ENCODE results near the gene GPRASP1. TPM values are rescaled to one million over a fixed set of nuclear protein-coding genes. Genes with fewer than 3 reads are reported as not detected.
A peak's percentile ranks its signal among the peaks of the same experiment; 100 is the strongest.
"Not testable (repeated sequence)": the region's sequence is repeated elsewhere in the genome, so short reads cannot be mapped to it uniquely, and the experiment has no call there.

The GPRASP1 gene
- total RNA-seq, 1 experiment from 2014 or later: 2.3 TPM

DNA sequence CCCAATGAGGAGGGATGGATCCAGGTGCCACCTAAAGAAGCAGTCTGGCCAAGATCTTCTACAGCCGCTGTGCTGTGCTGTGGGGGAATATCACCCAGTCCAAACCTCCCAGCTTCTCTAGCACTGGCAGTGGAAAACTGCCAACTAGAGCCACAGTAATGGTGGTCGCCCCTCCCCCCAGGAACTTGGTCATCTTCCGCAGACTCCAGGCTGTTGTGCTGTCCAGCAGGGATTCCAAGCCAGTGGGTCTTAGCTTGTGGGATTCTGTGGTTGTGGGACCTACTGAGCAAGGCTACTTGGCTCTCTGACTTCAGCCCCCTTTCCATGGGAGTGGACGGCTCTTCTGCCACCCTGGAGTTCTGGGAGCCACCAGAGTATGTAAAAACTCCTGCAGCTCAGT is 18.2 kb downstream of the GPRASP1 start:
- H3K36me3 ChIP-seq: no peaks in the 10 kb centered on the region; the same call in 1 of the 2 replicates
- H3K4me3 ChIP-seq: no peak overlapping the region
- no peak overlapping the region for H3K27ac ChIP-seq
- no peaks in the 10 kb centered on the region for H3K27me3 ChIP-seq
- no peaks in the 10 kb centered on the region for H3K9me3 ChIP-seq (replicated peaks)
- no peaks in the 10 kb centered on the region for H3K4me1 ChIP-seq
- DNase-seq: no peak

DNA sequence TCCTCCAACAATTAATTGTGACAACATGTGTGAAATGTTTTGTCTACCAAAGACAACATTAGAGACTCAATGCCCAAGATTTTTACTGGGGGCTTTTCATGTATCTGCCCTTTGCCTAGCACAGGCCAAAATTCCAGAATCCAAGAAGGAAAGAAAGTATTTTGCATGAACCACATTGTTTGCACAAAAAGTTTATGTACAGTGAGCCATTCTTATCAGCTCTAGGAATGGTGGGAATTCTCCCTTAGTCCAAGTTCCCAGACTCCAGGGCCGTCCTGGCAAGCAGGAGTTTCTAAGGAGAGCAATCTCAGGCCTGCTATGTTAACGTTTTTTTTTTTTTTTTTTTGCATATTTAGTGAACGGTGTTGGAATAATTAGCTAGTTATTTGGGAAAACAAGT is 21.6 kb downstream of the GPRASP1 start:
- Histone ChIP-seq H3K9me3 (replicated peaks) (no peaks in the 10 kb centered on the region), H3K36me3 (no peaks in the 10 kb centered on the region; the same call in 1 of the 2 replicates), H3K4me3 (no peak overlapping the region), H3K4me1 (no peaks in the 10 kb centered on the region), H3K27ac (no peak overlapping the region), H3K27me3 (no peaks in the 10 kb centered on the region)
- no peak for DNase-seq

DNA sequence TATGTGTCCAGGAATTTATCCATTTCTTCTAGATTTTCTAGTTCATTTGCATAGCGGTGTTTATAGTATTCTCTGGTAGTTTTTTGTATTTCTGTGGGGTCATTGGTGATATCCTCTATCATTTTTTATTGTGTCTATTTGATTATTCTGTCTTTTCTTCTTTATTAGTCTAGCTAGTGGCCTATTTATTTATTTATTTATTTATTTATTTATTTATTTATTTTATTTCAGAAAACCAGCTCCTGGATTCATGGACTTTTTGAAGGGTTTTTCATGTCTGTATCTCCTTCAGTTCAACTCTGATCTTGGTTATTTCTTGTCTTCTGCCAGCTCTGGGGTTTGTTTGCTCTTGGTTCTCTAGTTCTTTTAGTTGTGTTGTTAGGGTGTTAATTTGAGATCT is 26.2 kb downstream of the GPRASP1 start:
- H3K27ac ChIP-seq; H3K9me3 ChIP-seq (replicated peaks); H3K36me3 ChIP-seq; H3K27me3 ChIP-seq; H3K4me3 ChIP-seq; DNase-seq; H3K4me1 ChIP-seq: not testable (repeated sequence)

DNA sequence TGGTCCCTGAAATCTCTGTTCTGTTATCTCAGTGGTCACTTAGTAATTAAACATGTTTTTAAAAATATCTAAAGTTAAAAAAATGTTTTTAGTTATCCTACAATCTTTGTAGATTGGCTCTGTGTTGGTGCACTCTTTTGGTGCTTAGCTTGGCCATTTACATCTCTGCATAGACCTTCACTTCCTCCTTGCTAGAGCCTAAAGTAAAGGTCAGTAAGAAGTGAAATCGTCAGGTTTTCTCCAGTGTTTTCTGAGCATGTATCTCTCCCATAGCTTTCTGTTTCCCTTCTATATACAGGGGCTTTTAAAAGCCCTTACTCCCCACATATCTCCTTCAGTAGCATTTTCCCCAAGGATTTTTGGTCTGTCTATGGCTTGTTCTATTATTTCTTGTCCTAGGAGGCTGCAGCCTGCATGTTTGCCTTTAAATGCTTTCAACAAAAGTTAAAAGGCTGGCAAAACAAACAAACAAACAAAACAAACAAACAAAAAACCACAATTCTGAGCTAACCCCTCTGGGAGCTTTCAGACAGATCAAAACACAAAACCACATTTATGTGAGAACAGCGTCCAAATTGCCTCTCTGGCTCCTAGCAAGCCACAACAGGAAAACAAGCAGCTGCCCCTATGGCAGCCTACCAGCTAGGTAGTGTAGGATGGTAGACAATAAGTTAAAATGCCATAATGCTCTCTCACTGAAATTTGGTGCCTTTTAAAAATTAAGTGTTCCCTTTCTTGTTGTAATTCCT is 33.7 kb downstream of the GPRASP1 start:
- DNase-seq: peak; percentile 4 to 10

DNA sequence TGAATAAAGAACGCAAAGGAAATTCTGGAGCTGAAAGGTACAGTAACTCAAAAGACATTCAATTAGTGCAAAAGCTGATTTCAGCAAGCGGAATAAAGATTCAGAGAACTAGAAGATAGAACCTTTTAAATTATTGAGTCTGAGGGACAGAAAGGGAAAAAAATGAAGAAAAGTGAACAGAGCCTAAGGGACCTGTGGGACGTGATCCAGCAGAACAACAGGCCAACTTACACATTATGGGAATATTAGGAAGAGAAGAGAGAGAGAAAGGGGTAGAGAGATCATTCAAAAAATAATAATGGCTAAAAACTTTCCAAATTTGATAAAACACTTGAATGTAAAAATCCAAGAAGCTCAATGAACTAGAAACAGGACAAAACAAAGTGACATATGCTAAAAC is 43.5 kb downstream of the GPRASP1 start:
- Histone ChIP-seq H3K27me3 (no peaks in the 10 kb centered on the region), H3K4me1 (0 out of 2 replicates have a peak, but pooled peaks cover 3% of the 10 kb centered on the region), H3K36me3 (peaks cover 3% of the 10 kb centered on the region; the same call in 1 of the 2 replicates), H3K27ac (no peak overlapping the region), H3K4me3 (no peak overlapping the region), H3K9me3 (replicated peaks) (no peaks in the 10 kb centered on the region)
- no peak for DNase-seq

More for the DNA sequence above, 33.7 kb downstream of the GPRASP1 start:
- Histone ChIP-seq H3K9me3 (replicated peaks) (peaks cover 3% of the 10 kb centered on the region; the same call in 1 of the 2 replicates), H3K27ac (no peak overlapping the region), H3K27me3 (no peaks in the 10 kb centered on the region), H3K36me3 (no peaks in the 10 kb centered on the region; the same call in 1 of the 2 replicates), H3K4me1 (no peaks in the 10 kb centered on the region), H3K4me3 (no peak overlapping the region)

DNA sequence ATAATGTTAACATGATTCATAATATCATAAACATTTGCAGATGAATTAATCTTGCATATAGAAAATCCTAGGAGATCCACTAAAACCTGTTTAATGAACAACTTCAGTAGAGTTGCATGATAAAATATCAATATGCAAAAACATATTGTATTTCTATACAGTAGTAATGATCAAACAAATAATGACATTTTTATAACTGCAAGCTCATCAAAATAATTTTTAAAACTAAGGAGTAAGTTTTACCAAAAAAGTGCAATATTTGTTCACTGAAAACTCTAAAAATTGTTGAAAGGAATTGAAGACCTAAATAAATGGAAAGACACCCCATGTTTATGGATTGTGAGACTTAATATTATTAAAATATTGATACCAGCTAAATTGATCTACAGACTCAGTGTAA is 45.0 kb downstream of the GPRASP1 start:
- Histone ChIP-seq H3K4me3 (no peak overlapping the region), H3K27ac (no peak overlapping the region), H3K9me3 (replicated peaks) (no peaks in the 10 kb centered on the region), H3K27me3 (no peaks in the 10 kb centered on the region), H3K4me1 (0 out of 2 replicates have a peak, but pooled peaks cover 3% of the 10 kb centered on the region), H3K36me3 (peaks cover 3% of the 10 kb centered on the region; the same call in 1 of the 2 replicates)
- DNase-seq: no peak

DNA sequence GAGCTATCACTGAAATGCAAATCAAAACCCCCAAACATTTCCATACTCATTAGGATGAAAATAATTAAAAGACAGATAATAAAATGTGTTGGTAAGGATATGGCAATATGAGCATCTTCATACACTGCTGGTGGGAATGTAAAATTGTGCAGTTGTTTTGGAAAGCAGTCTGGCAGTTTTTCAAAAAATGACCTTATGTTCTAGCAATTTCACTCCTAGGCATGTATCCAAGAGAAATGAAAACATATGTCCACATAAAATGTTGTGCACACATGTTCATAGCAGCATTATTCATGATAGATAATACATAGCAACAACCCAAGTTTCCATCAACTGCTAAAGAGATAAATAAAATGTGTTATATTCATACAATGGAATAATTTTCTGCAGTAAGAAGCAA is 46.2 kb downstream of the GPRASP1 start:
- Histone ChIP-seq H3K9me3 (replicated peaks) (no peaks in the 10 kb centered on the region), H3K4me3 (no peak overlapping the region), H3K27ac (no peak overlapping the region), H3K4me1 (0 out of 2 replicates have a peak, but pooled peaks cover 3% of the 10 kb centered on the region), H3K36me3 (peaks cover 3% of the 10 kb centered on the region; the same call in 1 of the 2 replicates), H3K27me3 (no peaks in the 10 kb centered on the region)
- no peak for DNase-seq

Other genes starting within 250 kb of the GPRASP1 start
- not detected in 2 replicates for gene NXF2B, start 211.5 kb upstream of the GPRASP1 start, total RNA-seq (2014; rRNA removed; shearing (Covaris generic))
- not detected in 2 replicates for gene TCP11X2, start 179.7 kb upstream of the GPRASP1 start, total RNA-seq (2014; rRNA removed; shearing (Covaris generic))
- gene TMSB15A, start 134.7 kb upstream of the GPRASP1 start, total RNA-seq (2014; rRNA removed; shearing (Covaris generic)): 307 and 367 TPM in 2 replicates
- 59.4 and 60.6 TPM in 2 replicates for gene ARMCX5, start 52.0 kb upstream of the GPRASP1 start, total RNA-seq (2014; rRNA removed; shearing (Covaris generic))
- gene GPRASP2, start 61.0 kb downstream of the GPRASP1 start, total RNA-seq (2014; rRNA removed; shearing (Covaris generic)): 7.2 and 7.4 TPM in 2 replicates
- gene GPRASP3, start 69.3 kb downstream of the GPRASP1 start, total RNA-seq (2014; rRNA removed; shearing (Covaris generic)): 6.2 and 8.7 TPM in 2 replicates